DMS114 treated with DMSO at 0.1 percent for 48 hours (cell line): ENCODE results near the gene PLEKHG2.
A peak's percentile ranks its signal among the peaks of the same experiment; 100 is the strongest.

ENCODE experiments used
- DNase-seq: peaks from one replicate; lab custom pipeline; 2025; ENCODE audit not compliant: unreplicated experiment; lab: John Stamatoyannopoulos, UW

The PLEKHG2 gene

DNA sequence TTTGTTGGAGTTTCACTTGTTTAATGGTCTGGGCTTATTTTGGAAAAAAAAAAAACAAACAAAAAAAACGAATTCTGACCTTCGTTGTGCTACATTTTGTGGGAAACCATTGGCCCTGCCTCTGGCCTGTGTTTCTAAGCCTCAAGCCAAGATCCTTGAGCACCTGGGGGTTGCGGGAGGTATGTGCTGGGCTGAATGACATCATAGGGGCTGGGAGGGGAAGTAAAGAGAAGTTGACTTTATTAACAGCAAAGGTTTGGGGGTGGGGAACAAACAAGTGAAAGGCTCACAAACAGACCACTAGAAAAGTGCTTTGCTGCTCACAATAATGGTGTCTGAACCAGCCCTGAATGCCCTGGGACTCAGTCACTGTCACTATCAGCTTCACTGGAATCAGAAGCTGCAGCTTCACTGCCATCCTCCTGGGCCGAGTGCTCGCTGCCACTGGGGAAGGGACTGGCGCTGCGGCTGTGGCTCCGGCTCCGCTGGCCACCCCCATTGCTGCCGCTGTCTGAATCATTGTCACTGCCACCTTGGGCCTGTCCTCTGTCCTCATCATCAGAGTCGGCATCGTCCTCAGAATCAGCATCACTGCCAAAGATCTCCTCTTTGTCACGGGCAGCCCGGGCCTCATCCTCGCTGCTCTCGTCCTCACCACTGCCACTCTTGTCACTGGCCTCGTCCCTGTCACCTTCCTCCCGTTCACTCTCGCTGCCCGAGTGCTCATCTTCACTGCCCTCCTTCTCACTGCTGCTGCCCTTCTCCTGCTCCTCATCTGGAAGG is 26.6 kb upstream of the PLEKHG2 start:
- no peak for DNase-seq

- DNase-seq, result no peak
Observed at GRCh38 chr19:39386557-39386956, 25.9 kb upstream of the PLEKHG2 start.

GRCh38 chr19:39388657-39389056 is 23.8 kb upstream of the PLEKHG2 start:
- DNase-seq, result no peak

GRCh38 chr19:39389631-39390414 is 22.6 kb upstream of the PLEKHG2 start:
- no peak for DNase-seq

DNA sequence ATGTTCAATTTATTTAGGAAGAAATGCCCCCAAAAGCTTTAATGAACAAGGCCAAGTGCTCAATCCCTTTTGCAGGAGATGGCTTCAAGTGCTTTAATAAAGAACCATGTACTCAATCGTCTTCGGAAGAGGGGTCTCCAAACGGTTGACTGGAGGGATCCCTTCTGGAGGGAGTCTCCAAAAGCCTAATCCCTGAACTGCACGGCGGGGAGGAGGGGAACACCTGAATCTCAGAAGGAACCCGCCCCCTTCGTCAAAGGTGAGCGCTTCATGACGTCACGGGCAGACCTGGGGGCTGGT is 22.1 kb upstream of the PLEKHG2 start:
- no peak for DNase-seq

- peak; percentile 100 for DNase-seq
Observed at GRCh38 chr19:39390751-39391437, 21.6 kb upstream of the PLEKHG2 start, which contains the start of the genes MED29 and PAF1. Gene MED29, plus strand, starts transcription at chr19:39391378. Its CDS starts 45 bp downstream, at chr19:39391423. Gene PAF1, minus strand, starts transcription at chr19:39391106. Its CDS starts 242 bp downstream, at chr19:39390864.

GRCh38 chr19:39397360-39398296 is 14.8 kb upstream of the PLEKHG2 start:
- peak; percentile 42 for DNase-seq

DNA sequence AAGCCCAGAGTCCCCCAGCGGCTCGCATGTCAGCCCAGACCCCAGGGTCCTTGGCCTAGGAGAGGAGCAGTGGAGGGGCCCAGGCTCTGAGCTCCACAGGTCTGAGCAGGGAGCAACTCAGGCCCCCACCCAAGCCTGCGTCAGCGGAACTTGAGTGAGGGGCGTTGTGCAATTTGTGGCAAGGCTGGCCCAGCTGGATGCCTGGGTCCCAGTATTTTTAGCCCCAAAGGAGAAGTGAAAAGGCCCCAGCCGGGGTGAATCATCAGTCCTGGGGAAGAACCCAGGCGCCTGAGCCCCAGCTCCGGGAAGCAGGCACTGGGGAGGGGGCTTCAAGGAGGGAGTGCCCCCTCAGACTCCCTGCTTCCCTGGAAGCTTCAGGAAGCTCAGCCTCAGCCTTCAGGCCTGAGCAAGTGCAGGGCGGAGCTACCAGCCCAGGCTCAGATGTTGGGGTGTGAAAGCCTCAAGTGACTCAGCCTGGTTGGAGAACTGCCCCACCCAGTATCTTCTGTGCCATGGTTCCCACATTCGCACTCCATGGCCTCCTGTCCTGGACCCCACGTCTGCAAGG is 14.1 kb upstream of the PLEKHG2 start:
- no peak for DNase-seq

DNA sequence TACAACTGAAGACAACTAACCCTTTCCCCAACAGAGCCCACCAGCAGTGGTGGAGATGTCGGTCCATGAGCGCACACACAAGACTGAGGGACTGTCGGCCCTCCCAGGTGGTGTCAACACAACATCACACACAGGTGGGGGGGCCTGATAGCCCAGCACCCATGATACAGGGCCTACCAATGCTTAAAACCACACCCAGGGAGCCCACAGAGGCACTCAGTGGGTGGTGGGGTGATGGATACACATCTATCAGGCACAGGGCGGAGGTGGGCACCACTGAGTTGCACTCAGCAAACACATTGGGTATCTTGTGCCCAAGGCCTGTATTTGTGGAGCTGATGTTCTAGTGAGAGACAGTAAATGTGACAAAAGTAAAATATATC is 12.8 kb upstream of the PLEKHG2 start:
- no peak for DNase-seq

GRCh38 chr19:39400061-39400460 is 12.4 kb upstream of the PLEKHG2 start:
- DNase-seq, result no peak

DNA sequence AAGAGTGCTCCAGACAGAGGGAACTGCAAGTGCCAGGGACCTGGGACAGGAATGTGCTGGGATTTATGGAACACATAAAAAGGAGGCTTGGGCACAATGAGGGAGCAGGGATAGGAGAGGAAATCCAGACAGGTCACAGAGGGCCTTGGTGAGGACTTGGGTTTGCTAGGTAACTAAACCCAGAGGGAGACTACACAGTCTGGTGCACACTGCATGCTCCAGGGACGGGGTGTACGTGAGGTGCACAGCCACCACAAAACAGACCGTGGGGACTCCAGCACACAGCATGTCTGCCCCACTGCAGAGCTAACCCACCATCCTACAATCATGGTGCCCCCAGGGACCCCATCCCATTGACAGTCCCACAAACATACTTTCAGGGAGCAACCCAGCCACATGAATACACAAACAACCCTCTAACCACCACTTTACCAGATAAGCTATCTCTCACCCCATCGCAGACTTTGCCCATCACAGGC is 11.4 kb upstream of the PLEKHG2 start:
- no peak for DNase-seq

- no peak for DNase-seq
Observed at GRCh38 chr19:39401549-39402345, 10.7 kb upstream of the PLEKHG2 start.

- peak; percentile 20 for DNase-seq
Observed at GRCh38 chr19:39402346-39403300, 9.8 kb upstream of the PLEKHG2 start.

- peak; percentile 23 for DNase-seq
Observed at GRCh38 chr19:39403331-39404312, 8.8 kb upstream of the PLEKHG2 start.

DNA sequence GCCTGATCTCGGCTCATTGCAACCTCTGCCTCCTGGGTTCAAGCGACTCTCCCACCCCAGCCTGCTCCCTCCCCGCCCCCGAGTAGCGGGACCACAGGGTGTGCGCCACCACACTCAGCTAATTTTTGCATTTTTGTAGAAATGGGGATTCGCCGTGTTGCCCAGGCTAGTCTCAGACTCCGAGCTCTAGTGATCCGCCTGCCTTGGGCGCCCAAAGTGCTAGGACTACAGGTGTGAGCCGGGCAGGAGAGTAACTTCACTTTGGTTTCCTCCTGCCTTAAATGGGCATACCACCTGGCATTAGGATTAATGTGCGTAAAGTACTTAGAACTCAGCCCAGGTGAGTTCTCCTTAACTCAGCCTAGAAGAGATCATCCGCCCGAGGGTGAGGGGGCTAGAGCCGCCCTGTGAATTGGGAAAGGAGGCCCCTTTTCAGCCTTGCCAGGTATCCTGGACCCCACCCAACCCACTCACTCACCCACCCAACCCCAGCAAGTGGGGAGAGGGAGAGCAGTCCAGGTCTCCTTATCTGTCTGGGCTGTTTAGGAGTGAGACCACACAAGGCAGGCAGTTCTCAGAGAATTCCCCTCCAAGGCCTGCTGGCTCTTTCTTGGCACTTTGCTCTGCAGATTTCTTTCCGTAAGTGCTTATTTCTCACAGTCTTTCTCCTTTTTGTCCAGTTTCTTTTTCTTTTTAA is 7.1 kb upstream of the PLEKHG2 start:
- DNase-seq, result no peak

- peak; percentile 50 for DNase-seq
Observed at GRCh38 chr19:39405958-39406655, 6.4 kb upstream of the PLEKHG2 start.
